ENCODE results near the gene PEAK1. TPM values are rescaled to one million over a fixed set of nuclear protein-coding genes. Genes with fewer than 3 reads are reported as not detected.

Gene PEAK1
- total RNA-seq, 1 experiment from 2014 or later = 21.2 TPM

- H3K23me2 ChIP-seq (ENCODE audit: insufficient read length, low read depth, low read length, poor library complexity, severe bottlenecking) = no peaks in the 10 kb centered on the region
- no peak overlapping the region for H3K27ac ChIP-seq (ENCODE audit: insufficient read length, low read depth, low read length)
- WGBS (ENCODE audit: extremely low coverage, insufficient read length, low lambda C conversion rate) = no CpG with 5 or more reads among the region's 2 CpGs
- H4K91ac ChIP-seq (ENCODE audit: insufficient read length, low read depth, low read length) = no peak overlapping the region
- no peak overlapping the region for H2BK12ac ChIP-seq (ENCODE audit: insufficient read length, low read depth, low read length)
- no peak overlapping the region for H2BK20ac ChIP-seq (ENCODE audit: low read depth, low read length, poor library complexity, severe bottlenecking)
- H2BK5ac ChIP-seq (ENCODE audit: insufficient read length, low read length) = no peak overlapping the region
- no peak overlapping the region for H4K8ac ChIP-seq (replicated peaks; ENCODE audit: insufficient read length, low read depth, low read length)
- no peaks in the 10 kb centered on the region for H3K27me3 ChIP-seq (ENCODE audit: insufficient read depth, low read length)
- no peak overlapping the region for H3K9ac ChIP-seq (ENCODE audit: extremely low read depth, insufficient read length, low read length)
- no peak overlapping the region for H3K14ac ChIP-seq (ENCODE audit: insufficient read depth, low read length)
- TF ChIP-seq, protein P1, sequence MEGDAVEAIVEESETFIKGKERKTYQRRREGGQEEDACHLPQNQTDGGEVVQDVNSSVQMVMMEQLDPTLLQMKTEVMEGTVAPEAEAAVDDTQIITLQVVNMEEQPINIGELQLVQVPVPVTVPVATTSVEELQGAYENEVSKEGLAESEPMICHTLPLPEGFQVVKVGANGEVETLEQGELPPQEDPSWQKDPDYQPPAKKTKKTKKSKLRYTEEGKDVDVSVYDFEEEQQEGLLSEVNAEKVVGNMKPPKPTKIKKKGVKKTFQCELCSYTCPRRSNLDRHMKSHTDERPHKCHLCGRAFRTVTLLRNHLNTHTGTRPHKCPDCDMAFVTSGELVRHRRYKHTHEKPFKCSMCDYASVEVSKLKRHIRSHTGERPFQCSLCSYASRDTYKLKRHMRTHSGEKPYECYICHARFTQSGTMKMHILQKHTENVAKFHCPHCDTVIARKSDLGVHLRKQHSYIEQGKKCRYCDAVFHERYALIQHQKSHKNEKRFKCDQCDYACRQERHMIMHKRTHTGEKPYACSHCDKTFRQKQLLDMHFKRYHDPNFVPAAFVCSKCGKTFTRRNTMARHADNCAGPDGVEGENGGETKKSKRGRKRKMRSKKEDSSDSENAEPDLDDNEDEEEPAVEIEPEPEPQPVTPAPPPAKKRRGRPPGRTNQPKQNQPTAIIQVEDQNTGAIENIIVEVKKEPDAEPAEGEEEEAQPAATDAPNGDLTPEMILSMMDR (conservative IDR thresholded peaks at IDR 0.05) = no peak
- H3K27ac Mint-ChIP-seq = peak overlapping the region in 1 of 3 experiments; percentile 17; a peak in 1 of 7 replicates
- H3K56ac ChIP-seq (ENCODE audit: insufficient read length, low read depth, low read length) = no peak overlapping the region
- DNase-seq = no peak
- H3K79me1 ChIP-seq (ENCODE audit: insufficient read depth, low read depth, low read length, poor library complexity, severe bottlenecking) = peaks cover 3% of the 10 kb centered on the region
- H3K4ac ChIP-seq (ENCODE audit: low read depth, low read length) = no peak overlapping the region
- 0 out of 2 replicates have a peak, but pooled peaks cover 3% of the 10 kb centered on the region for H3K79me2 ChIP-seq (ENCODE audit: insufficient read depth, low read length)
- no peaks in the 10 kb centered on the region for H4K20me1 ChIP-seq (ENCODE audit: control insufficient read depth, insufficient read depth, insufficient read length)
- H2AK5ac ChIP-seq (ENCODE audit: insufficient read length, low read length) = no peak overlapping the region
- no peak overlapping the region for H2AFZ ChIP-seq (ENCODE audit: low read length)
- H3K4me2 ChIP-seq (ENCODE audit: insufficient read depth, insufficient read length, low read length) = no peak overlapping the region
- H3K4me3 Mint-ChIP-seq = no peak overlapping the region
- H3K27me3 Mint-ChIP-seq (ENCODE audit: low read depth) = no peaks in the 10 kb centered on the region
- H2BK15ac ChIP-seq (ENCODE audit: low read depth, low read length) = no peak overlapping the region
- H3K18ac ChIP-seq (ENCODE audit: insufficient read length, low read depth, low read length) = no peak overlapping the region
- no peaks in the 10 kb centered on the region for H3K9me3 Mint-ChIP-seq
- H3K36me3 Mint-ChIP-seq (ENCODE audit: insufficient read depth in 1 of 3, low read depth in 3 of 3) = peaks cover 0 to 33% (median 33%) of the 10 kb centered on the region in 3 experiments; a peak in 6 of 7 replicates
- H3K4me1 ChIP-seq (ENCODE audit: insufficient read depth, low read length) = peaks cover 2% of the 10 kb centered on the region; the same call in 1 of the 2 replicates
- H3K4me1 Mint-ChIP-seq = peaks cover 18 to 25% of the 10 kb centered on the region in 2 experiments
- H2BK120ac ChIP-seq (ENCODE audit: low read depth, low read length, poor library complexity, severe bottlenecking) = no peak overlapping the region
- H4K5ac ChIP-seq (ENCODE audit: insufficient read length, low read depth, low read length) = no peak overlapping the region
- H3K23ac ChIP-seq (ENCODE audit: insufficient read length, low read depth, low read length) = no peak overlapping the region
- no peaks in the 10 kb centered on the region for H3K9me3 ChIP-seq (ENCODE audit: control insufficient read depth, low read depth, low read length)
- no peak overlapping the region for H3T11ph ChIP-seq (ENCODE audit: low read length)
These were observed 367.3 kb downstream of the PEAK1 start for GRCh38 chr15:77052556-77052955.

Other genes with a start within 250 kb of the PEAK1 start
- gene HMG20A, start 784 bp upstream of the PEAK1 start, total RNA-seq (2021) = 58.9 and 60.2 TPM in 2 replicates
- gene LINGO1, start 212.8 kb upstream of the PEAK1 start, total RNA-seq (2021) = 41.6 and 42.6 TPM in 2 replicates

Measured in H9 (cell line).